Large intestine (tissue), 3 donors: ENCODE measurements around the gene GRIFIN. TPM values are rescaled to one million over a fixed set of nuclear protein-coding genes. Genes with fewer than 3 reads are reported as not detected.

ENCODE experiments used
- DNase-seq, 2 donors: peaks; one replicate each; pipeline versions ENCODE4 v3.0.0 to v3.0.0-alpha.2; 2013
- H3K27ac ChIP-seq: one replicate; pipeline ENCODE4 v1.5.1; 2013; ENCODE audit warnings: low read length
- H3K27me3 ChIP-seq: 2 replicates; pipeline ENCODE4 v1.6.1; 2013; ENCODE audit warnings: low read length; ENCODE audit not compliant: control insufficient read depth, insufficient read depth
- H3K36me3 ChIP-seq: 2 replicates; pipeline ENCODE4 v1.6.1; 2013; ENCODE audit warnings: low read length; ENCODE audit not compliant: control insufficient read depth, insufficient read depth
- H3K4me1 ChIP-seq: one replicate; pipeline ENCODE4 v1.6.1; 2013; ENCODE audit warnings: low read length; ENCODE audit not compliant: control insufficient read depth, insufficient read depth
- H3K4me3 ChIP-seq: one replicate; pipeline ENCODE4 v1.5.1; 2013; ENCODE audit warnings: low read length
- H3K9me3 ChIP-seq: one replicate; pipeline ENCODE4 v1.6.1; 2013; ENCODE audit warnings: mild to moderate bottlenecking, low read depth, low read length, moderate library complexity; ENCODE audit not compliant: control insufficient read depth
- WGBS: methylation state at CpG from one replicate; pipeline ENCODE4 v1.1.5; 2013; ENCODE audit warnings: low lambda C conversion rate; ENCODE audit not compliant: insufficient coverage; 5-methylcytosine and 5-hydroxymethylcytosine counted together
- polyA plus RNA-seq: library from polyadenylated mRNA; unstranded; fragments of 120-200 nt; gene quantifications from one replicate; pipeline ENCODE4 v1.2.1, GENCODE V29; 2013

GRIFIN gene
- polyA plus RNA-seq, 1 donor, result not detected

DNA sequence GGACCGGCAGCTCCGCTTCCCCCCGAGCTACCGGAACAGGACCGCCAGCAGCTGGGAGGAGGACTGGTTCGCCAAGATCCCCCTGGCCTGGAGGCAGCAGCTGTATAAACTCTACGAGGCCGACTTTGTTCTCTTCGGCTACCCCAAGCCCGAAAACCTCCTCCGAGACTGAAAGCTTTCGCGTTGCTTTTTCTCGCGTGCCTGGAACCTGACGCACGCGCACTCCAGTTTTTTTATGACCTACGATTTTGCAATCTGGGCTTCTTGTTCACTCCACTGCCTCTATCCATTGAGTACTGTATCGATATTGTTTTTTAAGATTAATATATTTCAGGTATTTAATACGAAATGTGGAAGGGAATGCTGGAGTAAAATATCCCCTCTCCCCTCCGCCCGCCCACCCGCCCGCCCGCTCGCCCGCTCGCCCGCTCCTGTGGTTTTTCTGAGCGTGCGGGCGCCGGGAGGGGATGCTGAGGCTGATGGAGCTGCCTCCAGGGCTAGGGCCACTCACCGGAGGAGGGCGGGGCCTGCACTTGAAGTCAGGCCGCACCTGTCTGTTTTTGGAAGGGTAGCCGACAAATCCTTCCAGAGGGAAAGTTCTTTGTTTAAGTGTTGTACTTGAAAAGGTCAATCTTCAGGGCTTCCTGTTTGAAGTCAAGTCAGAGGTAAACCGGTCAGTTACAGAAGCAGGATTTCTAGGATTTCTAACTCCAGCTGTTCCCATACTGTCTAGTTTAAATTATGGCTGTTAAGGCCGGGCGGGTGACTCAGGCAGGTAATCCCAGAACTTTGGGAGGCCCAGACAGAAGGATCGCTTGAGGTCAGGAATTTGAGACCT, 42.3 kb downstream of the GRIFIN start:
- H3K27ac ChIP-seq, result no peak overlapping the region
- DNase-seq, result no peak
- H3K4me1 ChIP-seq, result peaks cover 18% of the 10 kb centered on the region
- H3K4me3 ChIP-seq, result no peak overlapping the region
- H3K36me3 ChIP-seq, result peaks cover 24% of the 10 kb centered on the region
- WGBS, result 95% methylated on average over 8 of the region's 42 CpGs
- H3K9me3 ChIP-seq, result peaks cover 21% of the 10 kb centered on the region
- no peaks in the 10 kb centered on the region for H3K27me3 ChIP-seq

DNA sequence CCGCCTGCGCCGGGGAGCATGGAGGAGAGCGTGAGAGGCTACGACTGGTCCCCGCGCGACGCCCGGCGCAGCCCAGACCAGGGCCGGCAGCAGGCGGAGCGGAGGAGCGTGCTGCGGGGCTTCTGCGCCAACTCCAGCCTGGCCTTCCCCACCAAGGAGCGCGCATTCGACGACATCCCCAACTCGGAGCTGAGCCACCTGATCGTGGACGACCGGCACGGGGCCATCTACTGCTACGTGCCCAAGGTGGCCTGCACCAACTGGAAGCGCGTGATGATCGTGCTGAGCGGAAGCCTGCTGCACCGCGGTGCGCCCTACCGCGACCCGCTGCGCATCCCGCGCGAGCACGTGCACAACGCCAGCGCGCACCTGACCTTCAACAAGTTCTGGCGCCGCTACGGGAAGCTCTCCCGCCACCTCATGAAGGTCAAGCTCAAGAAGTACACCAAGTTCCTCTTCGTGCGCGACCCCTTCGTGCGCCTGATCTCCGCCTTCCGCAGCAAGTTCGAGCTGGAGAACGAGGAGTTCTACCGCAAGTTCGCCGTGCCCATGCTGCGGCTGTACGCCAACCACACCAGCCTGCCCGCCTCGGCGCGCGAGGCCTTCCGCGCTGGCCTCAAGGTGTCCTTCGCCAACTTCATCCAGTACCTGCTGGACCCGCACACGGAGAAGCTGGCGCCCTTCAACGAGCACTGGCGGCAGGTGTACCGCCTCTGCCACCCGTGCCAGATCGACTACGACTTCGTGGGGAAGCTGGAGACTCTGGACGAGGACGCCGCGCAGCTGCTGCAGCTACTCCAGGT, 43.1 kb downstream of the GRIFIN start:
- DNase-seq, result no peak
- Histone ChIP-seq H3K9me3 (peaks cover 21% of the 10 kb centered on the region), H3K27me3 (no peaks in the 10 kb centered on the region), H3K36me3 (peaks cover 24% of the 10 kb centered on the region), H3K27ac (no peak overlapping the region), H3K4me3 (no peak overlapping the region), H3K4me1 (peaks cover 16% of the 10 kb centered on the region)
- WGBS, result no CpG with 5 or more reads among the region's 85 CpGs

DNA sequence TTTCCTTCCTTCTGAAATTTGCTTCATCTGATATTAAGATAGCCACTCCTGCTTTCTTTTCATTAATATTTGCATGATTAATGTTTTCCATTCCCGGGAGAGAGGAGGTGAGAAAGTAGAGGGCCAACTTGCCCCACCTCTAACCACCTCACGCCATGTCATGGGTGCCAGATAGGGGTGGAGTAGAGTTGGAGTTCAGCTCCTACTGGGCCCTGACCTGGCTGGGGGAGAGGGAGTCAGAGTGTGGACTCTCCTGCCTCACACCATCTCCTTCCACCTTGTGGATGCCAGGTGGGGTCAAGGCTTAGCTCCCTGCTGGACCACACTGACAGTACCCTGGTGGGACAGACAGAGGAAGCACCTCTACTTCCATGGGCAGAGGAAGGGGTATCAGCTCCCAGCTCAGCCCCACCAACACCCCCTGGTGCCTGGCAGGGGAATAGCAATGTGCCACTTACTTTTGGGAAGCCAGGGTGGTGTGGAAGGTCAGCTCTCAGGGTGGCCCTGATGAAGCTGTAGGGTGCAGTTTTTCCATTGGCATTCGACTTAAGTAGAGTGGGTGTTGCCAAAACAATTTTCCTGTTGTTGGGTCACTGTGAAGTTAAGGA, 44.8 kb downstream of the GRIFIN start:
- no peak for DNase-seq
- H3K9me3 ChIP-seq, result peaks cover 21% of the 10 kb centered on the region
- H3K27me3 ChIP-seq, result no peaks in the 10 kb centered on the region
- no peak overlapping the region for H3K27ac ChIP-seq
- H3K4me3 ChIP-seq, result no peak overlapping the region
- H3K36me3 ChIP-seq, result peaks cover 24% of the 10 kb centered on the region
- no CpG with 5 or more reads among the region's 3 CpGs for WGBS
- peaks cover 7% of the 10 kb centered on the region for H3K4me1 ChIP-seq

DNA sequence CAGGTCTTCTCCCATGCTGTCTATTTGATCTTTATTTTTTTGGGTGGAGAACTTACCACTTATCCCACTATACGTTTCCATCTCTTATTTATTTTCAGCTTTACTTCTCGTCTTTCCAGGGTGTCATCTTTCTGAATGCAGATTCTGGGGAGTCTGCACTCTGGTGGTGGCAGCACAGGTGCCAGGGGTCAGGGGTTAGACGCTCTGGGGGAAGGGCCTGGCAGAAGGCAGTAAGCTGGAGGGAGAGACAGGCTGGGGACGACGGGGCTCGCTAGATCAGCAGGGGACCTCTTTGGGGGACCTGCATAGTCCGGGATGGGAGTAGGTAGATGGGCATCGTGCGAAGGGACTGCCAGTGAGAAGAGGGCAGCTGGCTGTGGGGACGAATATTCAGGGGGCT, 50.4 kb downstream of the GRIFIN start:
- 57% methylated on average over 2 of the region's 10 CpGs for WGBS
- H3K27ac ChIP-seq, result no peak overlapping the region

More for the DNA sequence above, 50.4 kb downstream of the GRIFIN start:
- no peaks in the 10 kb centered on the region for H3K9me3 ChIP-seq
- no peak overlapping the region for H3K4me3 ChIP-seq
- no peak for DNase-seq
- H3K27me3 ChIP-seq, result no peaks in the 10 kb centered on the region
- peaks cover 3% of the 10 kb centered on the region for H3K36me3 ChIP-seq
- H3K4me1 ChIP-seq, result no peaks in the 10 kb centered on the region

Other genes starting within 250 kb of the GRIFIN start
- 15.1 TPM for gene MAD1L1, start 243.5 kb downstream of the GRIFIN start, polyA plus RNA-seq
- 27.6 TPM for gene MRM2, start 234.2 kb downstream of the GRIFIN start, polyA plus RNA-seq
- gene NUDT1, start 234.2 kb downstream of the GRIFIN start, polyA plus RNA-seq, result 25.6 TPM
- 50.8 TPM for gene SNX8, start 162.0 kb downstream of the GRIFIN start, polyA plus RNA-seq
- gene EIF3B, start 121.6 kb downstream of the GRIFIN start, polyA plus RNA-seq, result 120 TPM
- gene CHST12, start 72.8 kb downstream of the GRIFIN start, polyA plus RNA-seq, result 10.9 TPM
- gene LFNG, start 43.4 kb upstream of the GRIFIN start, polyA plus RNA-seq, result 27.3 TPM
- gene BRAT1, start 79.1 kb upstream of the GRIFIN start, polyA plus RNA-seq, result 27.1 TPM
- 15.3 TPM for gene IQCE, start 82.6 kb upstream of the GRIFIN start, polyA plus RNA-seq
- 152 TPM for gene TTYH3, start 155.6 kb upstream of the GRIFIN start, polyA plus RNA-seq
- gene AMZ1, start 211.8 kb upstream of the GRIFIN start, polyA plus RNA-seq, result 0.34 TPM